Omental fat pad (tissue), 4 donors: ENCODE results near the gene RIMBP2. TPM values are rescaled to one million over a fixed set of nuclear protein-coding genes. Genes with fewer than 3 reads are reported as not detected.

Experiments used
- ATAC-seq: fragments of 150-250 bp; one replicate; pipeline ENCODE4 v1.9.1; 2016; ENCODE audit warnings: mild to moderate bottlenecking, moderate library complexity; ENCODE audit not compliant: low FRiP score
- DNase-seq: peaks from one replicate; pipeline ENCODE4 v3.0.0-alpha.2; 2019; ENCODE audit warnings: low spot score
- total RNA-seq, 4 donors: library from RNA; depleted of rRNA; stranded (reverse); fragments of >200 nt; gene quantifications; one replicate each; pipeline ENCODE4 v1.1.0, GENCODE V29; 2016
- TF ChIP-seq, protein P1 (sequence below), 3 donors: fragments of 450-650 bp; IDR thresholded peaks; one replicate each; pipeline ENCODE4 v1.5.1; 2016 to 2017; ENCODE audit warnings: antibody characterized with exemption in 3 of 3, mild to moderate bottlenecking in 3 of 3, moderate library complexity in 2 of 3

The RIMBP2 gene
- total RNA-seq, 4 donors from 2014 or later, result 0.36 to 3.2 (median 1.6) TPM; not detected in 1

DNA sequence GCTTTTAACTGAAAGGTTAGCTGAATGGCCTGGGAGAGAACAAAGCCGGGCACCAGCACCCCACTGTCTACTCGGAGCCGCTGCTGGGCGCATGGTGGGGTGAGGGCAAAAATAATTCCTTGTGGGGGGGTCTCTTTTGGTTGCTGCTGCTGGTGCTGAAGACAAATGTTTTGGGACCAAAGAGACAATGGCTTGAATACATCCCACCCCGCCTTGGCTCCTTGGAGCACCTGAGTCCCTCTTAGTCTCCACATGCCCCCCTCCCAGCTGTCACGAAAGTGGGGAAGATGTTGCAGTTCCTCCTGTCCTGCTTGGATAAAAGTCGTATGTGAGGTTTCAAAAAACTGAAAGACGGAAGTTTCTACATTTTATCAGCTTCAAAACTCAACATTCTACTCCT lies 293.4 kb downstream of the RIMBP2 start:
- ATAC-seq, result no peak
- TF ChIP-seq, protein P1, sequence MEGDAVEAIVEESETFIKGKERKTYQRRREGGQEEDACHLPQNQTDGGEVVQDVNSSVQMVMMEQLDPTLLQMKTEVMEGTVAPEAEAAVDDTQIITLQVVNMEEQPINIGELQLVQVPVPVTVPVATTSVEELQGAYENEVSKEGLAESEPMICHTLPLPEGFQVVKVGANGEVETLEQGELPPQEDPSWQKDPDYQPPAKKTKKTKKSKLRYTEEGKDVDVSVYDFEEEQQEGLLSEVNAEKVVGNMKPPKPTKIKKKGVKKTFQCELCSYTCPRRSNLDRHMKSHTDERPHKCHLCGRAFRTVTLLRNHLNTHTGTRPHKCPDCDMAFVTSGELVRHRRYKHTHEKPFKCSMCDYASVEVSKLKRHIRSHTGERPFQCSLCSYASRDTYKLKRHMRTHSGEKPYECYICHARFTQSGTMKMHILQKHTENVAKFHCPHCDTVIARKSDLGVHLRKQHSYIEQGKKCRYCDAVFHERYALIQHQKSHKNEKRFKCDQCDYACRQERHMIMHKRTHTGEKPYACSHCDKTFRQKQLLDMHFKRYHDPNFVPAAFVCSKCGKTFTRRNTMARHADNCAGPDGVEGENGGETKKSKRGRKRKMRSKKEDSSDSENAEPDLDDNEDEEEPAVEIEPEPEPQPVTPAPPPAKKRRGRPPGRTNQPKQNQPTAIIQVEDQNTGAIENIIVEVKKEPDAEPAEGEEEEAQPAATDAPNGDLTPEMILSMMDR (IDR thresholded peaks at IDR 0.05), result no peak
- no peak for DNase-seq

DNA sequence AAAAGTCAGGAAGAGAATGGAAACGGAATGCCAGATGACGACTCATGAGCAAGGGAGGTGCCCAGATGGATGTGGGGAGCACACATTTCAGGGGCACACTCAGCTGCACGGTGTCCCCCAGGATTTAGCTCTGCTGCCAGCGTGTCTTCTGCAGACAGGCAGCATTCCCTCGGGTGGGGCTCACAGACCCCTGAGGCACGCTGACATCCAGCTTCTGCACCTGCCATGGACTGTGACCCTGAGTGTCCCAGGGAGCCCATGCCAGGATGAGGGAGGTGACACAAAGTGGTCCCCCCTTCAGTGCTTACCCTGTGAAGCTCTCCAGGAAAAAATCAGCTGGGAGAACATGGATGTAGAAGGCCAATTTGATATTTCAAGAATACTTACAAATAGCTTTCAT lies 294.2 kb downstream of the RIMBP2 start:
- DNase-seq (no peak), ATAC-seq (no peak)
- TF ChIP-seq, protein P1 (IDR thresholded peaks at IDR 0.05), result no peak

DNA sequence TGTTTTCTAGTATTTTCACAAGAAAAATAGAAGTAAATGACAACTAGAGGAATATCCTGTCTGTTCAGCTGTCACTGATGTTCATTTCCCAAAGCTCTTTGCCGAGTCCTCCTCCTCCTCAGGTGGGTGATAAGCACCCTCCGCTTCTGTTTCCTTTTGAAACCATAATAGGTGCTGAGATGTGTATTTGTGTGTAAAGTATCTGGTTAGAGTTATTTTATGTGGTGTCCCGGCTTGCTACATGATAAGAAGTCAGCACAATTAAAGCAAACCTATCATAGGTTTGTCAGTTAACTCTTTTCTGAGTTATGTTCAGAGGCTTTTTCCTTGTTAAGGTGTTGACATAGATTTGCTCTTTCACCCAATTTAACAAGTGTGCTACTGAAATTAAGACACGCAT lies 296.0 kb downstream of the RIMBP2 start:
- TF ChIP-seq, protein P1 (IDR thresholded peaks at IDR 0.05), result no peak
- DNase-seq (no peak), ATAC-seq (no peak)

DNA sequence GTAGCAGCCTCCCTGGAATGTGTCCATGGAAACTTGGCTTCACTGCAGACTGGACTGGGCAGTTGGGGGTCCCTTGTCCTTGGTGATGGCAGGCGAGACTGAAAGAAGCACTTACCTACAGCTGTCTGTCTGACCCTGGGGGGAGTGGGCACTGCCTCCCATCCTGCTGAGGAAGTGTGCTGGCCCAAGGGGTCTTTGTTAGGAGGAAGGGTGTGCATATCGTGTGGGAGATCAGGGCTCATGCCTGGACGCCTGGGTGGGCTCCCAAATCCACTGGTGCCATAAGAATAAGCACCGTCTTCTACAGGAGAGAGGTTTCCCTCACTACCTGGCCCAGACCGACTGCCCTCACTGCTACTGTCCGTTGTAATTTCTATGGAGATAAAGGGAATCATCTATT lies 297.0 kb downstream of the RIMBP2 start:
- DNase-seq, result no peak
- no peak for ATAC-seq
- TF ChIP-seq, protein P1 (IDR thresholded peaks at IDR 0.05), result no peak

DNA sequence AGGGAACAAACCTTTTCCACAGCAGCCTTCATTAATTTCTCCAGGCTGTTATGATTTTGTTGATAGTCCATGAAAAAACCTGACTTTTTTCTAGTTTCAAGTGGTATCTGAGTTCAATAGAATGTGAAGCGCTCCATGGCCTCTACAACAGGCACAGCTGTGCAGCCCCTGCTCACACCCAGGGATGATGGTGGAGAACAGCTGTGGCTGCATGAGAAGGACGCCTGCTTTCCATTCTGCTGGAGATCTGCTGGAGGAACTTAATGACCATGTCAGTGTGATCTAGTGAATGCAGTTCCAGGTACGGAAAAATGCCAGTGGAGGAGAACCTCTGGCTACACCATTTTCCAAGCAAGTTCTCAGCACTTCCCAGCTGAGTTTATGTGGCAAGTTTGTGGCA lies 297.8 kb downstream of the RIMBP2 start:
- TF ChIP-seq, protein P1 (IDR thresholded peaks at IDR 0.05), result no peak
- ATAC-seq (no peak), DNase-seq (no peak)

DNA sequence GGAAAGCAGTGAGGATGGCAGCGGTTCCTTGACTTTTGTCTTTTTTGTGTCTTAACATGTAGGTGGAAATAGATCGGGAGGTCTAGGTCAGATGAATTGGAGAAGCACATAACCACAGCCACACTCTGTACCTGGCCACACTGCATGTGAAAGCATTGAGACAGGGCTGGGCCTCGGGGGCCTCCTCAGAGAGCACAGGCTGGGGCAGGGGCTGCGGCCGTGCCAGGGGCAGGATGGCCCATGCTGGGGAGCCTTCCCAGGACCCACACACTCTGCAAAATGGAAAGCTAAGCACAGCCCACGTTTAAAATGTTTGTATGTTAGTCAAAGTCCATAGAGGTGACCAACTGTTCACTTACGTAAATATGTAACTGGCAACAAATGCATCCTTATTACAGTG lies 301.7 kb downstream of the RIMBP2 start:
- TF ChIP-seq, protein P1 (IDR thresholded peaks at IDR 0.05), result no peak
- ATAC-seq (no peak), DNase-seq (no peak)

DNA sequence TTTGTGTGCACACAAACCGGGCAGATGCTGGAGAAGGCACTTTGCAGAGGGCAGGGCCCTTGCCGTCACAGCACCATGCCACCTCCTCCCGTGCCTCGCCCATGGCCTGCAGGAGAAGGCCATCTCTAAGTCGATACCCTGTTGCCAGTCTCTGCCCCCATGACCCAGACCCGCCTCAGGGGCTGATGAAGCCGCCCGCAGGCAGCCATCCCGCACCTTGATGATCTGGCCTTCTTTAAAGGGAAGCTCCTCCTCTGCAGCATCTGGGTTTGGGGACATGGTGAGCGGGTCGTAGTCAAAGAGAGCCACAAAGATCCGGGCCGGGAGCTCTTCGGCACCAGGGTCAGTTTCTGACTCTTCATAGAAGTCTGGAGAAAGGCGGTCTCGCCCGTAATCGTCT lies 302.2 kb downstream of the RIMBP2 start:
- no peak for DNase-seq
- ATAC-seq, result no peak
- TF ChIP-seq, protein P1 (IDR thresholded peaks at IDR 0.05), result no peak
